Stomach (tissue), 19 donors: Measurements from ENCODE around the gene CGB7. TPM values are rescaled to one million over a fixed set of nuclear protein-coding genes. Genes with fewer than 3 reads are reported as not detected.
A peak's percentile ranks its signal among the peaks of the same experiment; 100 is the strongest.

ENCODE experiments used
- DNase-seq, 2 donors: peaks; one replicate each; pipeline versions ENCODE4 v3.0.0 to v3.0.0-alpha.2; 2013 to 2019
- H3K27ac ChIP-seq, 5 donors: fragments of 200-600 bp in 4 of 5; sonication (generic) in 4 of 5; one replicate each; pipeline ENCODE4 v1.5.1; 2013 to 2019; ENCODE audit warnings: mild to moderate bottlenecking in 1 of 5, moderate library complexity in 1 of 5
- H3K27me3 ChIP-seq, 3 donors: fragments of 200-600 bp; sonication (generic); one replicate each; pipeline ENCODE4 v1.5.1; 2017 to 2019; ENCODE audit warnings: mixed run types in 1 of 3
- H3K36me3 ChIP-seq, 4 donors: fragments of 200-600 bp; sonication (generic); 1 replicate in 3 of 4; 2 replicates in 1 of 4; pipeline ENCODE4 v1.5.1; 2016 to 2019
- H3K4me1 ChIP-seq, 4 donors: fragments of 200-600 bp; sonication (generic); one replicate each; pipeline ENCODE4 v1.5.1; 2016 to 2019
- H3K4me3 ChIP-seq, 4 donors: fragments of 200-600 bp; sonication (generic) in 3 of 4; one replicate each; pipeline ENCODE4 v1.5.1; 2016 to 2019; ENCODE audit warnings: mild to moderate bottlenecking in 1 of 4
- H3K9me3 ChIP-seq, 4 donors: fragments of 200-600 bp; sonication (generic); one replicate each; pipeline ENCODE4 v1.5.1; 2016 to 2019
- CTCF ChIP-seq, 7 experiments: fragments of 450-650 bp in 4 of 7; fragments of 200-600 bp in 3 of 7; sonication (generic) in 3 of 7; IDR thresholded peaks; one replicate each; pipeline ENCODE4 v1.5.1; 2016 to 2019; ENCODE audit warnings: antibody characterized with exemption in 7 of 7, control low read depth in 2 of 7, mild to moderate bottlenecking in 1 of 7
- EP300 ChIP-seq: sonication (generic); formaldehyde crosslinking; IDR thresholded peaks from one replicate; pipeline ENCODE4 v1.6.1; 2017; ENCODE audit warnings: antibody characterized with exemption
- POLR2A ChIP-seq, 4 donors: fragments of 450-650 bp; IDR thresholded peaks; one replicate each; pipeline ENCODE4 v1.6.1; 2016; ENCODE audit warnings: antibody characterized with exemption in 4 of 4, control low read depth in 2 of 4, mild to moderate bottlenecking in 1 of 4, moderate library complexity in 1 of 4
- POLR2AphosphoS5 ChIP-seq, 3 donors: sonication (generic); formaldehyde crosslinking; IDR thresholded peaks; one replicate each; pipeline ENCODE4 v1.6.1; 2016; ENCODE audit warnings: antibody characterized with exemption in 3 of 3
- WGBS, 5 donors: extraction: QIAGEN DNeasy Blood & Tissue Kit in 3 of 5; methylation state at CpG; one replicate each; pipeline versions ENCODE4 v1.1.5 to v1.1.7; 2013 to 2018; 5-methylcytosine and 5-hydroxymethylcytosine counted together
- intact Hi-C: fragments of 100-400 bp; cut with DNase I; formaldehyde crosslinking; loops from one replicate; pipeline ENCODE4 v1.15.1; 2023; ENCODE audit warnings: low total_unique reads
- long read RNA-seq, 10 donors: transcript quantifications; one replicate each; lab custom pipeline, GENCODE V29; 2026
- polyA plus RNA-seq, 3 donors: library from polyadenylated mRNA; stranded (reverse); fragments of 200-250 nt; gene quantifications; one replicate each; pipeline ENCODE4 v1.2.3, GENCODE V29; 2013
- total RNA-seq, 5 donors: library from RNA; depleted of rRNA; stranded (reverse); fragments of >200 nt; gene quantifications; one replicate each; pipeline versions ENCODE4 v1.1.0 to v1.2.3, GENCODE V29; 2014 to 2016
- donor health status: healthy with polysubstance abuse.
- donor health status: Bipolar disorder and iron deficiency.
- donor health status: healthy.

CGB7 gene
- not detected for total RNA-seq
- polyA plus RNA-seq: 1 to 10 TPM in 1 of 3 donors, not detected in 2; 3.8 TPM
- long read RNA-seq, donor 1: 0 reads
- long read RNA-seq, donor 2: 0 reads
- long read RNA-seq, donor 3: 0 reads
- long read RNA-seq, donor 4: 0 reads
- long read RNA-seq, donor 5: 0 reads
- long read RNA-seq, donor 6: 0 reads
- long read RNA-seq, donor 7: 0 reads
- long read RNA-seq, donor 8: 0 reads
- long read RNA-seq, donor 9: 0 reads
- long read RNA-seq, donor 10: 0 reads

DNA sequence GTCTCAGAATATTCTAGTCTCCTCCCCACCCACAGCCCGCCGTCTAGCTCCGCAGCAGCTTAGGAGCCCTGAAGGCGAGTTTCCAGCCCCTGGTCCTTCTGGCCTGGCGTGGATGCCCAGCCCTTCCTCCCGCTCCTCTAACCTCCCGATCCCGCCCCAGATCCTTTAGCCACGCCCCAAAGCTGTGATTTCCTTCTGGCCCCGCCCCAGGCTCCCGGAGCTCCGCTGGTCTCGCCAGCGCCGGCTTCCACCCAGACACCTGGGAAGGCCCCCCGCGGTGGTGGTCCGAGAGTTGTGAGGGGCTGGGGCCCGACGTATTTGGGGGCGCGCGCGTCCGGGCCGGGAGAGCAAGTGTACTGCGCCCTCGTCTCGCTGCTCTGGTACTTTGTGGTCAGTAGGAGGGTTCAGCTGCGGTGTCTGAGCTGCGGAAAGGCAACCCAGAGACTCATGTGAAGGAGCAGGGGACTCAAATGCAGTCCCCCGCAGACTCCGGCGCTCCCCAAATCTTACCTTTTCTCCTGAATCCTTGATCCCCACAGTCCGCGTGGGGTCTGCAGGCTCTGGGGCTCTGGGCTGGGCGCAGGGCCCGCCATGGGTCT lies at the start of gene CGB7:
Gene CGB7, minus strand, starts transcription at position 114 of the 599 bp plus-strand sequence. CDS start 2,374 bp downstream, outside the sequence.
- no peak for TF ChIP-seq EP300
- no peak for TF ChIP-seq POLR2A (IDR thresholded peaks at IDR 0.05)
- TF ChIP-seq CTCF (IDR thresholded peaks at IDR 0.05): no peak
- TF ChIP-seq POLR2AphosphoS5 (IDR thresholded peaks at IDR 0.05): no peak
- H3K27ac ChIP-seq: peak within 1 kb of the TSS in 1 of 5 donors; percentile 5
- H3K36me3 ChIP-seq: no peaks in the 10 kb centered on the region
- peaks cover 24 to 29% (median 25%) of the 10 kb centered on the region in 4 donors for H3K4me1 ChIP-seq
- DNase-seq: peak; percentile 81 to 83
- H3K4me3 ChIP-seq: peak within 1 kb of the TSS; percentile 52 to 58 (median 57)
- peaks cover 0 to 76% (median 46%) of the 10 kb centered on the region in 3 donors for H3K27me3 ChIP-seq
- intact Hi-C loops: no loop called here
- WGBS, 5 donors: 1 to 6% (median 4%) methylated on average over 15 to 38 of the region's 38 CpGs
- H3K9me3 ChIP-seq: no peaks in the 10 kb centered on the region

DNA sequence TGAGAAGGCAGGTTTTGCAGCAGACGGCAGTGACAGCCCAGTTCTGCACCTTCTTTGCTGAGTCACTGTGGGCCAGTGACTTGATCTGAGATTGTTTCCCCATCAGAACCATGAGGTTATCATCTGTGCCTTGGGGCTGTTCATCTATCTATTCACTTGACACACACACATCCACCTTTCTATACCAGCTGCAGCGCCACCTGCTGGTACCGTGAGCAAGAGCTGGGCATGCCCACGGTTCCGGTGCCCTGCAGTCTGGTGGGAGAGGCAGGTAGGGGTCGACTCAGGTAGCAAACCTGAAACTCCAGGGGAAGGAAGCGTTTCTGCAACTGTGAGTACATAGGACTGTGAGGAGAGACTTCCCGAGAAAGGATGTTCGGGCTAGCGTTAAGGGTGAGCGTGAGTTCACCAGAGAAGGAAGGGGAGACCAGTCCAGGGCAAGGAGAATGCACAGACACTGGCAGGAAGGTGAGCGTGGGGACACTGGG lies 49.1 kb upstream of the CGB7 start:
- Histone ChIP-seq H3K4me1 (peaks cover 0 to 13% (median 5%) of the 10 kb centered on the region in 4 donors), H3K36me3 (peaks cover 66 to 81% (median 78%) of the 10 kb centered on the region in 4 donors), H3K27ac (no peak overlapping the region), H3K27me3 (no peaks in the 10 kb centered on the region), H3K9me3 (no peaks in the 10 kb centered on the region), H3K4me3 (no peak overlapping the region)
- WGBS, 5 donors: 57 to 64% (median 58%) methylated on average over 12 of the region's 12 CpGs
- intact Hi-C loops: no loop called here
- peak; percentile 60 to 77 for DNase-seq
- TF ChIP-seq CTCF (IDR thresholded peaks at IDR 0.05) (peak in 5 of 7 experiments; percentile 29 to 71 (median 61)), EP300 (no peak)

DNA sequence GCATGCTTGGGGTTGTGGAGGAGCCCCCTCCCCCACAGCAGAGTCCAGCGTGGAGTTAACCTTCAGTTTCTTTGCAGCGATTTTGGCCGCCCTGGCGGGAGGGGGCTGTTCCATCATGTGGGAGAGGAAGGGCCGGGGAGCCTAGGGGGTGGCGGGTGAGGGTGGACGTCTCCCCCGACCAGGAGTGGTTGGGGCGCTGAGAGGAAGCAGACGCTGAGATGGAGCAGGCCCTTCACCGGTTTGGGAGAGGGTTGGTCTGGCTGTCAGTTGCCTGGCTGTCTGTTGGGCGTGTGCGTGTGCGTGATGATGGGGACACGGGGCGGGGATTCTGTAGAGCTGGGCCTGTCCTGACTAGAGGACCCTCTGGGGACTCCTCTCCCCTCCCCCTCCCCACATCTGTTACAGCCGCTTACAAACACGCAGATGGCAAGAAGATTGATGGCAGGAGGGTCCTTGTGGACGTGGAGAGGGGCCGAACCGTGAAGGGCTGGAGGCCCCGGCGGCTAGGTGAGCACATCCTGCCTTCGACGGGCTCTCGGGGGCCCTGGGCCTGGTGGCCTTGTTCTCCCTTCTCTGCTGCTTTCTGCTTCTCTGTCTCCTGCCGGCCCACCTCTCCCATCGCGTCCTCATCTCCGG lies 46.8 kb upstream of the CGB7 start:
- no peaks in the 10 kb centered on the region for H3K9me3 ChIP-seq
- no peaks in the 10 kb centered on the region for H3K27me3 ChIP-seq
- DNase-seq: peak in 1 of 2 donors; percentile 65
- TF ChIP-seq CTCF (IDR thresholded peaks at IDR 0.05) (no peak), POLR2AphosphoS5 (IDR thresholded peaks at IDR 0.05) (no peak), EP300 (no peak), POLR2A (IDR thresholded peaks at IDR 0.05) (no peak)
- H3K4me1 ChIP-seq: no peaks in the 10 kb centered on the region
- WGBS, 5 donors: 76 to 85% (median 83%) methylated on average over 30 of the region's 30 CpGs
- H3K4me3 ChIP-seq: no peak overlapping the region
- intact Hi-C loops: no loop called here
- no peak overlapping the region for H3K27ac ChIP-seq
- H3K36me3 ChIP-seq: peaks cover 90 to 100% (median 100%) of the 10 kb centered on the region in 4 donors

GRCh38 chr19:49103331-49104085 lies 46.0 kb upstream of the CGB7 start:
- H3K27ac ChIP-seq: no peak overlapping the region
- DNase-seq: no peak
- no peaks in the 10 kb centered on the region for H3K27me3 ChIP-seq
- H3K9me3 ChIP-seq: no peaks in the 10 kb centered on the region
- peaks cover 94 to 100% (median 100%) of the 10 kb centered on the region in 4 donors for H3K36me3 ChIP-seq
- H3K4me1 ChIP-seq: peaks cover 0 to 4% (median 3%) of the 10 kb centered on the region in 4 donors
- WGBS, 5 donors: 82 to 91% (median 88%) methylated on average over 21 to 33 of the region's 33 CpGs
- H3K4me3 ChIP-seq: no peak overlapping the region
- intact Hi-C loops: no loop called here
- TF ChIP-seq POLR2AphosphoS5 (IDR thresholded peaks at IDR 0.05) (no peak), POLR2A (IDR thresholded peaks at IDR 0.05) (no peak), EP300 (no peak), CTCF (IDR thresholded peaks at IDR 0.05) (no peak)
